ENCODE results near the gene SGSM2. TPM values are rescaled to one million over a fixed set of nuclear protein-coding genes. Genes with fewer than 3 reads are reported as not detected.

SGSM2 gene
- total RNA-seq, 1 donor from 2014 or later: 28.2 TPM

GRCh38 chr17:2337544-2338314 lies 428 bp downstream of the SGSM2 start:
- H3K4me3 ChIP-seq (ENCODE audit: low read depth, low read length): peak overlapping the region; percentile 87
- TF ChIP-seq CTCF (conservative IDR thresholded peaks at IDR 0.05; ENCODE audit: low read depth, low read length): no peak
- no peak for DNase-seq (ENCODE audit: low read depth)

- peak overlapping the region; percentile 87 for H3K4me3 ChIP-seq (ENCODE audit: low read depth, low read length)
- TF ChIP-seq CTCF (conservative IDR thresholded peaks at IDR 0.05; ENCODE audit: low read depth, low read length): no peak
- no peak for DNase-seq (ENCODE audit: low read depth)
These were observed 985 bp downstream of the SGSM2 start for GRCh38 chr17:2338315-2338657.

DNA sequence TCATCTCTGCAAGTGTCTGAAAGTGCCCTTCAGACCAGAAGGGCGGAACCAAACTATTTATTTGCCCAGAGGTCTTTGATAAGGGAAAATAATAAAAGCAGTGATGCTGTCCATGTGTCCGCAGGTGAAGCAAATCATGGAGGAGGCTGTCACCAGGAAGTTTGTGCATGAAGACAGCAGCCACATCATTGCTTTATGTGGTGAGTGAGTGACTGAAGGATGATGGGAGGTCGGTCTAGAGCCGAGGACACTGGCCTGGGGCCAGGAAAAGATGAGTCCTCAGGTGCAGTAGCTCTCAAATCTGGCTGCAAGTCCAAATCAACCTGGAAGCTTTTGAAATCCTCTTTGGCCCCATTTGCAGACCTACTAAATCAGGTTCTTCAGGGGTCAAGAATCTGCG lies 6.1 kb downstream of the SGSM2 start:
- DNase-seq (ENCODE audit: low read depth): no peak
- TF ChIP-seq CTCF (conservative IDR thresholded peaks at IDR 0.05; ENCODE audit: low read depth, low read length): no peak
- H3K4me3 ChIP-seq (ENCODE audit: low read depth, low read length): no peak overlapping the region

DNA sequence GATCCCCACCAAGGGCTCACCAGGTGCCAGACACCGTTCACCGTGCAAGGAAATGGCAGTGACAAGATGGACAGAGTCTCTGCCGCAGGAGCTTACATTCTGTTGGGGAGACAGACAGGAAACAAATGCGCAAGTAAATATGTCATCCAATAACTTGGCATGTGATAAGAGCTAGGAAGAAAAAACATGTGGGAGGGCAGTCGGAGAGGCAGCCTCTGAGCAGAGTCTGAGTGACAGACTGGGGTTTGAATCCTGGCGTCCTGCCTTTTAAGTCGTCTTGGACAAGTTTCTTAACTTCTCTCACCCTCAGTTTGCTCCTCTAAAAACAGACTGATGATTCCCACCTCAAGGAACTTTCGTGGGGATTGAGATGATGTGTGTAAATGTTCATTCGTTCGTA lies 7.2 kb downstream of the SGSM2 start:
- no peak for TF ChIP-seq CTCF (conservative IDR thresholded peaks at IDR 0.05; ENCODE audit: low read depth, low read length)
- H3K4me3 ChIP-seq (ENCODE audit: low read depth, low read length): no peak overlapping the region
- no peak for DNase-seq (ENCODE audit: low read depth)

DNA sequence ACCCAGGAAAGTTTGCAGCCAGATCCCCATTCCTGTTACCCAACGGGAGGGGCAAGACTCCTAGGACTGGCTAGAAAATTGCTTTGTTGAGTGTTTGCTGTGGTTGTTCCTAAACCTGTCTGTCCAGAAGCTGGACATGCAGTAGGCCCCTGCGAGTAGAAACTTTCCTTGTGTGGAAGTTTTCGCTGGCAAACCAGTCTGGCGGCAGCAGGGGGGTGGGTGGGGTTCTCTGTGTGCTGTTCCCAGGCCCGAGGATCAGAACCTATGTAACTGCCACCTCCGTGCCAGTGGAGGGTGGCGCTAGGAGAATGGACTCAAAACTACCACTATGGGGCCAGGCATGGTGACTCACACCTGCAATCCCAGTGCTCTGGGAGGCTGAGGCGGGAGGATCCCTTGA lies 9.2 kb downstream of the SGSM2 start:
- H3K4me3 ChIP-seq (ENCODE audit: low read depth, low read length): no peak overlapping the region
- DNase-seq (ENCODE audit: low read depth): no peak
- TF ChIP-seq CTCF (conservative IDR thresholded peaks at IDR 0.05; ENCODE audit: low read depth, low read length): no peak

DNA sequence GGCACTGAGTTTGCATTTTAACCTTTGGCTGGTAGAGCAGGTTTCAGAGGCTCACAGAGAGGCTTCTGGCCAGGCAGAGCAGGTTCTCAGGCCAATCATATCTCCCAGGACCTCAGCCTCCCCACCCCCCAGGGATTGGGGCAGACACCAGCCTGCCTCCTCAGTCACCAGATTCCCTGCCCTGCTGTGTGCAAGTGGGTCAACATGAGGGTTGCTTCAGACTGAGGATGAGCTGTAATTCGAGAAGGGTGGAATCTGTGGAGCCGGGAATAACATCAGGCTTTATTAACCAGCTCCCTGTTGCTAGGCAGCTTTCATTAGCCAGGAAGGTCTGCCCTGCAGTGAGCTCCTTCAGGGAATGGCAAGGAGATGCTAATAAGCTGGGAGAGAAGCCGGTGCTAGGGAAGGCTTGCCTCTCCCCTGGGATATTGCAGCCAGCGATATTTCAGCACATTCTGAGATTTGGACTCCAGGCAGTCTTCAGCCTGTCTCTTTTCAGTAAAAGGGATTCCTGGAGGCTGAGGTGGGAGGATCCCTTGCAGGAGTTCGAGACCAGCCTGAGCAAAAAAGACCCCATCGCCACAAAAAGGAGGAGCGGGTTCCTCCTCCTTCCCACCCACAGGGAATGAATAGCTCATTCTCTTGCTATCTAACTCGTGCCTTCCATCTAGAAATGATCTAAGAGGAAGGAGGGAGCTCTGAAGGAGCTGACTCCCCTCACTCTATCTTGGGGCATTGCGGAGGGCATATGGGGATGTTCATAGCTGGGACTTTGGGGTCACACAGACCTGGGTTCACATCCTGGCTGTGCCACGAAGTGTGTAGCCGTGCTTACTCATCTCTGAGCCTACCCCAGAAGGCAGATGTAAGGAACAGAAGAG lies 10.7 kb downstream of the SGSM2 start:
- DNase-seq (ENCODE audit: low read depth): peak; percentile 66

More for the DNA sequence above, 10.7 kb downstream of the SGSM2 start:
- no peak for TF ChIP-seq CTCF (conservative IDR thresholded peaks at IDR 0.05; ENCODE audit: low read depth, low read length)
- H3K4me3 ChIP-seq (ENCODE audit: low read depth, low read length): no peak overlapping the region
